ENCODE data around the gene EGR1.

DNA sequence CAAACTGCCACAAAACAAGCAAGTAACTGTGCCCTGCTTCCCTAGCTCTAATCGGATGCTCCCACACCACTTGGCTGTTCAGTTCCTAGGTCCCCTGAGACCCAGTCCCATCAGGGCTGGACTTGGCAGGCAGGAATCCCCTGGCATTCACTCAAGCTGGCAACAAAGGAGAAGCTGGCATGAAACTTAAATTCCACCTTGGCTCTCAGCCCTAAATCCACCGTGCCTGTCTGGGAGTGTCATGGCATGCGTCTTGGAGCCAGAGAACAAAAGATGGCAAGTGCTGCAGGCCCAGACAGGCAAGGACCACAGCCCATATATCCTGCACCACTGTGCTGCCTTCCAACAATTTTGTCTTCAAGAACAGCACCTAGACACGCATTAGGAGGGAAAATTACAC is 39.5 kb downstream of the EGR1 start:
- TF ChIP-seq, protein P1, sequence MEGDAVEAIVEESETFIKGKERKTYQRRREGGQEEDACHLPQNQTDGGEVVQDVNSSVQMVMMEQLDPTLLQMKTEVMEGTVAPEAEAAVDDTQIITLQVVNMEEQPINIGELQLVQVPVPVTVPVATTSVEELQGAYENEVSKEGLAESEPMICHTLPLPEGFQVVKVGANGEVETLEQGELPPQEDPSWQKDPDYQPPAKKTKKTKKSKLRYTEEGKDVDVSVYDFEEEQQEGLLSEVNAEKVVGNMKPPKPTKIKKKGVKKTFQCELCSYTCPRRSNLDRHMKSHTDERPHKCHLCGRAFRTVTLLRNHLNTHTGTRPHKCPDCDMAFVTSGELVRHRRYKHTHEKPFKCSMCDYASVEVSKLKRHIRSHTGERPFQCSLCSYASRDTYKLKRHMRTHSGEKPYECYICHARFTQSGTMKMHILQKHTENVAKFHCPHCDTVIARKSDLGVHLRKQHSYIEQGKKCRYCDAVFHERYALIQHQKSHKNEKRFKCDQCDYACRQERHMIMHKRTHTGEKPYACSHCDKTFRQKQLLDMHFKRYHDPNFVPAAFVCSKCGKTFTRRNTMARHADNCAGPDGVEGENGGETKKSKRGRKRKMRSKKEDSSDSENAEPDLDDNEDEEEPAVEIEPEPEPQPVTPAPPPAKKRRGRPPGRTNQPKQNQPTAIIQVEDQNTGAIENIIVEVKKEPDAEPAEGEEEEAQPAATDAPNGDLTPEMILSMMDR (conservative IDR thresholded peaks at IDR 0.05 in 1 of 2, IDR thresholded peaks at IDR 0.05 in 1 of 2; ENCODE audit: extremely low read depth in 1 of 2, insufficient read depth in 1 of 2, low read depth in 1 of 2, low read length in 2 of 2), result no peak
- no peak for TF ChIP-seq EZH2 (IDR thresholded peaks at IDR 0.05; ENCODE audit: borderline replicate concordance, low read length)
